HL-60 (cell line): ENCODE data around the gene SOCS3.

Experiments
- DNase-seq, 2 experiments: peaks; one replicate each; pipeline ENCODE4 v3.0.0-alpha.2; 2010 to 2020; ENCODE audit warnings: low read depth in 1 of 2, low spot score in 1 of 2
- H3K27ac ChIP-seq: fragments of 250-450 bp; sonication (Bioruptor Pico); replicated peaks from 2 replicates; pipeline ENCODE4 v1.5.1; 2020; ENCODE audit warnings: mild to moderate bottlenecking, moderate library complexity
- H3K27me3 ChIP-seq: fragments of 250-450 bp; sonication (Bioruptor Pico); 2 replicates; pipeline ENCODE4 v1.5.1; 2021; ENCODE audit warnings: mild to moderate bottlenecking, moderate library complexity; ENCODE audit not compliant: insufficient read depth, poor library complexity, severe bottlenecking
- H3K4me3 ChIP-seq: replicated peaks from 2 replicates; pipeline ENCODE4 v1.5.1; 2011; ENCODE audit warnings: mild to moderate bottlenecking, control low read depth, low read length; ENCODE audit not compliant: insufficient read depth
- GABPA ChIP-seq: IDR thresholded peaks from 2 replicates; pipeline ENCODE4 v1.6.1; 2012; ENCODE audit warnings: low read depth
- POLR2AphosphoS5 ChIP-seq: IDR thresholded peaks from 2 replicates; pipeline ENCODE4 v1.6.1; 2012; ENCODE audit warnings: low read depth
- SPI1 ChIP-seq: IDR thresholded peaks from 2 replicates; pipeline ENCODE4 v1.6.1; 2012; ENCODE audit warnings: low read depth, mild to moderate bottlenecking, borderline replicate concordance
- TF ChIP-seq, protein P1 (sequence below): IDR thresholded peaks from 2 replicates; pipeline ENCODE4 v1.6.1; 2012; ENCODE audit warnings: low read depth; ENCODE audit not compliant: insufficient replicate concordance
- TF ChIP-seq, protein P2 (sequence below): IDR thresholded peaks from one replicate; pipeline ENCODE4 v1.5.1; 2011; ENCODE audit warnings: low read length, control low read depth, inconsistent platforms; ENCODE audit not compliant: insufficient read depth

SOCS3 gene

DNA sequence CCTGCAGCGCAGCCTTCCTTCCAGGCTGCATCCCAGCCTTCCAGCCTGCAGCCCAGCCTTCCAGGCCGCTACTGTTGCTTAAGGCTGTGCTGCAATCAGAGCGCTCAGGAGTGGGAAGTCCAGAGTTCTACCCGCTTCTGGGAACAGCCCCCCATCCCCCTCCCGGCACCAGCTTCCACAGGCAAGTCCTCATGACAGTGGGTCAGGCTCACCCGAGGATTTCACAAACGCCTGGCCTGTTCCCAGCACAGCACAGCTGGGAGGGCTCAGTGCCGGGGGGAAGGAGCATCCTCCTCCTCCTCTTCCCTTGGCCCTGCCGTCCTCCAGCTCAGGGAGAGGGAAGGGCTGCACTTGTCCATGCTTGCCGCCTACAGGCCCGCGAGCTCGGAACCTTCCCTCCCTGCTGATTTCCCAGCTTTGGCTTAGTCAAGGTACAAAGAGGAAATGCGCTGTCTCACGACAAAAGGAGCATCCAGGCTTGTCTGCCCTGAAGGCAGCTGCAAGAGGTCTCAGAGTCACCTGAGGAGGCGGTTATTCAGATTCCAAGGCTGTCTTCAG lies 8.3 kb downstream of the SOCS3 start:
- no peak for TF ChIP-seq GABPA
- TF ChIP-seq, protein P1, sequence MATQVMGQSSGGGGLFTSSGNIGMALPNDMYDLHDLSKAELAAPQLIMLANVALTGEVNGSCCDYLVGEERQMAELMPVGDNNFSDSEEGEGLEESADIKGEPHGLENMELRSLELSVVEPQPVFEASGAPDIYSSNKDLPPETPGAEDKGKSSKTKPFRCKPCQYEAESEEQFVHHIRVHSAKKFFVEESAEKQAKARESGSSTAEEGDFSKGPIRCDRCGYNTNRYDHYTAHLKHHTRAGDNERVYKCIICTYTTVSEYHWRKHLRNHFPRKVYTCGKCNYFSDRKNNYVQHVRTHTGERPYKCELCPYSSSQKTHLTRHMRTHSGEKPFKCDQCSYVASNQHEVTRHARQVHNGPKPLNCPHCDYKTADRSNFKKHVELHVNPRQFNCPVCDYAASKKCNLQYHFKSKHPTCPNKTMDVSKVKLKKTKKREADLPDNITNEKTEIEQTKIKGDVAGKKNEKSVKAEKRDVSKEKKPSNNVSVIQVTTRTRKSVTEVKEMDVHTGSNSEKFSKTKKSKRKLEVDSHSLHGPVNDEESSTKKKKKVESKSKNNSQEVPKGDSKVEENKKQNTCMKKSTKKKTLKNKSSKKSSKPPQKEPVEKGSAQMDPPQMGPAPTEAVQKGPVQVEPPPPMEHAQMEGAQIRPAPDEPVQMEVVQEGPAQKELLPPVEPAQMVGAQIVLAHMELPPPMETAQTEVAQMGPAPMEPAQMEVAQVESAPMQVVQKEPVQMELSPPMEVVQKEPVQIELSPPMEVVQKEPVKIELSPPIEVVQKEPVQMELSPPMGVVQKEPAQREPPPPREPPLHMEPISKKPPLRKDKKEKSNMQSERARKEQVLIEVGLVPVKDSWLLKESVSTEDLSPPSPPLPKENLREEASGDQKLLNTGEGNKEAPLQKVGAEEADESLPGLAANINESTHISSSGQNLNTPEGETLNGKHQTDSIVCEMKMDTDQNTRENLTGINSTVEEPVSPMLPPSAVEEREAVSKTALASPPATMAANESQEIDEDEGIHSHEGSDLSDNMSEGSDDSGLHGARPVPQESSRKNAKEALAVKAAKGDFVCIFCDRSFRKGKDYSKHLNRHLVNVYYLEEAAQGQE, result no peak
- TF ChIP-seq SPI1, result peak; percentile 34; the same call in 1 of the 2 replicates
- no peak for TF ChIP-seq POLR2AphosphoS5
- TF ChIP-seq, protein P2, sequence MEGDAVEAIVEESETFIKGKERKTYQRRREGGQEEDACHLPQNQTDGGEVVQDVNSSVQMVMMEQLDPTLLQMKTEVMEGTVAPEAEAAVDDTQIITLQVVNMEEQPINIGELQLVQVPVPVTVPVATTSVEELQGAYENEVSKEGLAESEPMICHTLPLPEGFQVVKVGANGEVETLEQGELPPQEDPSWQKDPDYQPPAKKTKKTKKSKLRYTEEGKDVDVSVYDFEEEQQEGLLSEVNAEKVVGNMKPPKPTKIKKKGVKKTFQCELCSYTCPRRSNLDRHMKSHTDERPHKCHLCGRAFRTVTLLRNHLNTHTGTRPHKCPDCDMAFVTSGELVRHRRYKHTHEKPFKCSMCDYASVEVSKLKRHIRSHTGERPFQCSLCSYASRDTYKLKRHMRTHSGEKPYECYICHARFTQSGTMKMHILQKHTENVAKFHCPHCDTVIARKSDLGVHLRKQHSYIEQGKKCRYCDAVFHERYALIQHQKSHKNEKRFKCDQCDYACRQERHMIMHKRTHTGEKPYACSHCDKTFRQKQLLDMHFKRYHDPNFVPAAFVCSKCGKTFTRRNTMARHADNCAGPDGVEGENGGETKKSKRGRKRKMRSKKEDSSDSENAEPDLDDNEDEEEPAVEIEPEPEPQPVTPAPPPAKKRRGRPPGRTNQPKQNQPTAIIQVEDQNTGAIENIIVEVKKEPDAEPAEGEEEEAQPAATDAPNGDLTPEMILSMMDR, result no peak
- H3K27ac ChIP-seq, result no peak overlapping the region
- DNase-seq, result peak in 1 of 2 experiments; percentile 50
- H3K4me3 ChIP-seq, result no peak overlapping the region
- H3K27me3 ChIP-seq, result no peaks in the 10 kb centered on the region

DNA sequence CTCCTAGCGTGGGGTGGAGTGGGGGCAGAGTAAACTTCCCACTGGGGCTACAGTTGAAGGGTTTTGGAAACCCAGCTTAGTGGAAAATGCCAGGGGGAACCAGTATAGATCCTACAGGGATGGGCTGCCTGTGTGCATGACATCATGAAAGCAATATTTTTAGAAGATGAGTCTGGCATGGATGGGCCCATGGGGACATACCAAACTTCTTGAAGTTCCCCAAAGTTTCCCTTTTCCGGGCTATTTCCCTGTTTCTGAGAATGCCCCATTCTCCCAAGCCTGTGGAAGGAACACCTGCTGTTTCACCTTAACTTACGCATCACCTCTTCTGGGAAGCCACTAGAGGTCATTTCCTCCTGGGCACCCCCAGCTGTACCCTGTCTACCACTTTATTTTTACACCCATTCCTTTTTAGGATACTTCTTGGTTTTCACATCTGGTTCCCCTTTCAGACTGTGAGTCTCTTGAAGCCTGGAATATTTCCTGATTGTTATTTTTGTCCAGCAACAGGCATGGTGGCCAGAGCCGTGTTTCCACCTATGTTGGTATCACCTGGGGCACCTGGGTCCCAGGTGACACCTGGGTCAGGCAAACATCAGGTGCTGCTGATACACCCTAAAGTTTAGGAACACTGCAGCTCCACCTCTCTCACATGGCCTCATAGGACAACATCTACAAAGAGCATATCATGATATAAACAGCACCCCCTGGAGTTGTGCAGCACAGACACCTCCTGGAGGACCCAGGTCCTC lies 9.8 kb downstream of the SOCS3 start:
- no peak for TF ChIP-seq GABPA
- Histone ChIP-seq H3K27ac (no peak overlapping the region), H3K27me3 (no peaks in the 10 kb centered on the region), H3K4me3 (no peak overlapping the region)
- no peak for DNase-seq

DNA sequence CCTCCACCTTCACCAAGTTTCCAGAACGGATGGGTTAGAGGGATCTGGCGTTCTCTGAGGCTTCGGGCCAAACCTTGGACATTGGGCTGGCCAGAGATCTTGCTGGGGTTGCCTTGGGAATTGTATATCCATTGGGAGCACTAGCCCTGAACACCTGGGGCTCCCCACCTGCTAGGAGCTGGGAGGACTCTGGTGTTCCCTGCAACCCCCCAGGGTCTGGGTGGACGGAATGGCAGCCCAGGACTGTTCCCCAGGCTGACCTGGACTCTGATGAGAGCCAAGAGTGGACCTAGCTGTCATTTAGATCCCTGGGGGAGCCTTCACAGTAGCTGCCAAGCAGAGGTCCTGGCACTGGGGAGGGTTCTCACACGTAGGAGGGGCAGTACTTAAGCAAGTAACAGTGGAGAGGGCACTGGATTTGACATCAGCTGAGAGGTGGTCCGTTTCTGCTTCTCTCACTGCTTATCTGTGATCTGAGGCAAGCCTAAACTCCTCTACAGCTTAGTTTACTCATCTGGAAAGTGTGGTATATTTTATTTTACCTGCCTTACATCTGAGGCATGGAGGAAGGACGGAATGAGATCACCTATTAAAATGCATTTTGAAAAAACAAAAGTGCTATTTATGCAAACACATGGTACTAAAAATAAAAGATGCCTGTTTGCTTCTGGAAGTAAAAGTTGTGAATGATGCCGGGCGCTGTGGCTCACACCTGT lies 11.7 kb downstream of the SOCS3 start:
- no peak for DNase-seq
- no peak for TF ChIP-seq POLR2AphosphoS5
- no peak for TF ChIP-seq GABPA
- TF ChIP-seq, protein P2, result no peak
- TF ChIP-seq, protein P1, result no peak
- no peak for TF ChIP-seq SPI1
- no peak overlapping the region for H3K27ac ChIP-seq
- no peaks in the 10 kb centered on the region for H3K27me3 ChIP-seq
- no peak overlapping the region for H3K4me3 ChIP-seq

DNA sequence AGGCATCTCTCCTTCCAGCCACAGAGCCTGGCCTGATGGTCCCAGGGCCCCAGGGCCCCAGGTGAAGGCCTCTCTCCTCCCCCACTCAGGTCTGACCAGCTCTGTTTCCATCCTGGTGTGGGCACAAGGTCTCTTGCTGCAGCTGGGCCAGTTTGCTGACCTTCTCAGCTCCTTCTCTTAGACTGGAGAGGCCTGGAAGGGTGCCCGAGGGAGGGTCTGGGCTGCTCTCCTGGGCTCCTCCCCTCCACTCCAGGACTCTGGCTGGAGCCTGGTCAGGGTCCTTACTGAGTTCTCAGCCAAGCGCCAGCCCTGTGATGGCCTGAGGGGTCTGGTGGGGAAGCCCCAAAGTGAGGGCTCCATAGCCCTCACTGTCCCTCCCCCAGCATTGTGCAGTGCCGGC lies 12.4 kb downstream of the SOCS3 start:
- TF ChIP-seq, protein P2, result no peak
- TF ChIP-seq GABPA (no peak), SPI1 (no peak), POLR2AphosphoS5 (no peak)
- TF ChIP-seq, protein P1, result no peak
- Histone ChIP-seq H3K27ac (no peak overlapping the region), H3K4me3 (no peak overlapping the region), H3K27me3 (peaks cover under 1% of the 10 kb centered on the region)
- DNase-seq, result no peak
